GM12872 (cell line): ENCODE measurements around the gene POU6F2.

ENCODE experiments used
- TF ChIP-seq, protein P1 (sequence below): IDR thresholded peaks from 3 replicates; pipeline ENCODE4 v1.5.1; 2011; ENCODE audit warnings: low read depth, mild to moderate bottlenecking, low read length, moderate library complexity; ENCODE audit not compliant: insufficient read depth

POU6F2 gene

DNA sequence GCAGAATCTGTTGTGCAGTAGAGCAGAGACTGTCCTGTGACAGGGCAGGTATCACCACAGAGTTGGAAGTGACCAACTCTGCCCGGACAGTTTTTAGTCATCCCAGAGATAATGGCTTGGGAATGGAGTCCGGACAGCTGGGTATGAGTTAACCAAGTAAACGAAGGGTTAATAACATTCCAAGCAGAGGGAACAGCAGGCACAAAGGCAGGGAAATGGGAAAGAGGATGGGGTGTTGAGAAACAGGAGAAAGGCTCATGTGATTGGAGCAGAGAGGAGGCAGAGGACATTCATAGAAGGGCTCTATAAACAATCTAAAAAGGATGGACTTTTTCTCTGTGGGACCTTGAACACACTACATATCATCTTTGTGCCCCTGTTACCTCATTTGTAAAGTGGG lies 456.3 kb downstream of the POU6F2 start:
- TF ChIP-seq, protein P1, sequence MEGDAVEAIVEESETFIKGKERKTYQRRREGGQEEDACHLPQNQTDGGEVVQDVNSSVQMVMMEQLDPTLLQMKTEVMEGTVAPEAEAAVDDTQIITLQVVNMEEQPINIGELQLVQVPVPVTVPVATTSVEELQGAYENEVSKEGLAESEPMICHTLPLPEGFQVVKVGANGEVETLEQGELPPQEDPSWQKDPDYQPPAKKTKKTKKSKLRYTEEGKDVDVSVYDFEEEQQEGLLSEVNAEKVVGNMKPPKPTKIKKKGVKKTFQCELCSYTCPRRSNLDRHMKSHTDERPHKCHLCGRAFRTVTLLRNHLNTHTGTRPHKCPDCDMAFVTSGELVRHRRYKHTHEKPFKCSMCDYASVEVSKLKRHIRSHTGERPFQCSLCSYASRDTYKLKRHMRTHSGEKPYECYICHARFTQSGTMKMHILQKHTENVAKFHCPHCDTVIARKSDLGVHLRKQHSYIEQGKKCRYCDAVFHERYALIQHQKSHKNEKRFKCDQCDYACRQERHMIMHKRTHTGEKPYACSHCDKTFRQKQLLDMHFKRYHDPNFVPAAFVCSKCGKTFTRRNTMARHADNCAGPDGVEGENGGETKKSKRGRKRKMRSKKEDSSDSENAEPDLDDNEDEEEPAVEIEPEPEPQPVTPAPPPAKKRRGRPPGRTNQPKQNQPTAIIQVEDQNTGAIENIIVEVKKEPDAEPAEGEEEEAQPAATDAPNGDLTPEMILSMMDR, result no peak

DNA sequence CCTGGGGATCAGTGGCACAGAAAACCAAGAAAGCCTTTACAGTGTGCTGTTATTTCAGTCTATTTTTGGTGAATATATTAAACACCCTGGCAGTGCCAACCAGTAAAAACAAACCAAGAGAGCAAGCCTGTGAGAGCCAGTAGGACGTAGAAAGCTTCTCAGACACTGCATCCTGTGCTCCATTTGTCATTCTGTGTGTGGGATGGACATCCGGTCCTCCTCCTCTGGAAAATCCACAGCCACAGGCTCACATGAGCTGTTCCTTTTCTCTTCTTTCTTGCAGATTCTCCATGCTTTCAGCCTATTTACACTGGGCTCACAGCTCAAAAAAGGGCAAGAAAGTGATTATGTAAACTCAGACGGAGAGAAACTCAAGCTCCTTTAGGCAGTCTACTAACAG lies 468.8 kb downstream of the POU6F2 start:
- TF ChIP-seq, protein P1, result no peak

DNA sequence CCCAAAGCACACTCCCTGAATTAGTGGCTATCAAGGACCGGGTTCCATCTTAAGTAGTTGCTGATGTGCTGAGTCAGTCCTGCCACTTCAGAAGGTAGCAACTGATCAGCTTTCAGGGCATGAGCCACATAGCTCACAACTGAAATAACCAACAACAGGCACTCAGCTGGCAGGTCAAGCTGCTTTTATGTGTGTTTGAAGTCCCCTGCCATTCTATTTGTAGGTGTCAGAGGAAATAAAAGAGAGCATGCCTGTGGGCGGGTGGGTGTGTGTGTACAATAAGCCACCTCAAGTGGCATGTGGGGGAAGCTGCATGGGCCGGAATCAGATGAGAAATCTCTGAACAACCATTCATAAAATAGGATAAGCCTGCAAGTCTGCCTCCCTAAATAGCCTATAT lies 474.2 kb downstream of the POU6F2 start:
- TF ChIP-seq, protein P1, result no peak

DNA sequence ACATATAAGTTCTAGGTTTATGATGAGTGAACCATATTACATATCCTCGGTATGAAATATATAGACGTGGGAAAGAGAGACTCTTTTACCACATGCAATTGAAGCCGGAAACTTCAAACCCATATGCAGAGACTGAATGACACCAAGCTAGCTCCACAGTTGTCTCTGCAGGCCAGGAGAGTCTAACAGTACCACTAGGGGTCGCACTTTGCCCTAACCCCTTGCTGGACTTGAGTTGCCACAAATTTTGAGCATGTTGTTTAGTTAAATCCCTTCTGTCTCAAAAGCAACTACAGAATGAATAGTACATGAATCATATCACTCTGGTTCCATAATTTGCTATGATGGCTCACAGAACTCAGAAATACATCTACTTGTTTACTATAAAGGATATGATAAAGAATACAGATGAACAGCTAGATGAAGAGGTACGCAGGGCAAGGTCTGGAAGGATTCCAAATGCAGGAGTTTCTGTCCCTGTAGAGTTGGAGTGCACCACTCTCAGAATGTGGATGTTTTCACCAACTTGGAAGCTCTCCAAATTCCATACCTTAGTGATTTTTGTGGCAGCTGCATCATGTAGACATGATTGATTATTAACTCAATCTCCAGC lies 476.1 kb downstream of the POU6F2 start:
- TF ChIP-seq, protein P1, result peak; percentile 93

DNA sequence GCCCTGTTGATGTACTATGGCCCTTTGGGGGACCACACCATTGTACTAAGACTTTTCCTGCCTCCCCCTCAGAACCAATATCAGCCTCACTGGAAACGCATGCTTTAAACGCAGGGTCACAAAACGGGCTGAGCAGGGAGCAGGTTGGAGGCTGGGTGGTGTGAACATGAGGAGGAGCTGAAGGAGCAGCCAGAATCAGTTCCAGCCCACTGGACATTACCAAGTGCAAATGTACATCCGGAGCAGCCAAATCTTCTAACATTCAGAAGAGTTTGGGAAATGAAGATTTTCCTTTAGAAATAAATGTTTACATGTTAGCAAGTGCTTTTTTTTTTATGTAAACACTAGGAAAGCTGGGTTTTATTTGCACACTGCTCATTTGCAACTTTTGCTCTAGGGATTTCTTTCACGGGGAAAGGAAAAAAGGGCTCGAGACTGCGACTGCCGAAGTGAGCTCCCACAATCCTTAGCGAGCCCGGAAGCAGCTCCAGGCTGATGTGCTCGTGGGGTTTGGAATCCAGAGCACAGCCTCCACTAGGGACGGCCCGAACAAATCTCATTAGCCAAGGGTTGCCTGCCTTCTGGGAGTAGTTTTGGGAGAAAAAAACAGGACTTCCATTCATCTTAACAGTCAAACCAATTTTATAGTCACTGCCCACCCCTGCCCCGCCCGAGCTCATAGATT lies 480.5 kb downstream of the POU6F2 start:
- TF ChIP-seq, protein P1, result no peak

DNA sequence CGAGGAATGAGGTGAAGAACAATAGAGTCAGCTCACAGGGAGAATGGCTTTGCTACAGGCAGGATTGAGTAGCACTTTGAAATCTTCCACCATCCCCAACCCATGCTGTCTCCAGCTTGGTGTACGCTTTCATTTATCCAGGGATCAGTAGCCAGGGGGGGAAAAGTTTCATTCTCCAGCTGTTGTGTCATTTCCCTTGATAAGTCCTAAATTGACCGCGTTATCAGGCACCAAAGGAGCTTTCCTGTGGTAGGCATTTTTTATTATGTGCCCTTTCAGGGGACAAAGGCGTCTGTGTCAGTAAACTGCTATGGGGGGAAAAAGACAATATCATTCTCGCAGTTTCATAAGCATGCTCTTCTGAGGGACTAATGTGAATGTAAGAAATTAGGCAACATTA lies 481.9 kb downstream of the POU6F2 start:
- TF ChIP-seq, protein P1, result no peak

DNA sequence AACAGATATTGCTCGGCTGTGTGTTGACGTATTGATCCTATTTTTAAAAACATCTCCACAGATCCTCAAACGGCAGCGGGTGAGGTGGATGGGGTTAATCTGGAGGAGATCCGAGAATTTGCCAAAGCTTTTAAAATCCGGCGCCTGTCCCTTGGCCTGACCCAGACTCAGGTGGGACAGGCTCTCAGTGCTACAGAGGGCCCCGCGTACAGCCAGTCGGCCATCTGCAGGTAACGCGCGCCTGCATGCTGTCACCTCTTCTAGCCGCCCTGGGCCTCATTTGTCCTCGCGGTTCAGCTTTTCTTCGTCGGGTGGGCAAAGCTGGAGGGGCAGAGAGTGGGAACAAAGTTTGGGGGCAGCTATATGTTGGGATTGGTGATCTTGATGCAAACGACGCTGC lies 482.8 kb downstream of the POU6F2 start:
- TF ChIP-seq, protein P1, result no peak
